Activated CD8-positive, alpha-beta T cell treated with anti-CD3 and anti-CD28 coated beads for 36 hours (primary cell): Measurements from ENCODE around the gene QTRT2. TPM values are rescaled to one million over a fixed set of nuclear protein-coding genes. Genes with fewer than 3 reads are reported as not detected.

Experiments
- ATAC-seq: fragments of 200-7000 bp; cut with Tn5 transposase; one replicate; pipeline ENCODE4 v1.10.0; 2021; ENCODE audit warnings: mild to moderate bottlenecking, moderate library complexity
- CTCF ChIA-PET: fragments of 350-600 bp; sonication (Branson Sonifier 250); formaldehyde crosslinking; loops from one replicate; lab custom pipeline; 2021; ENCODE audit warnings: antibody characterized with exemption; lab: Charles Lee
- POLR2A ChIA-PET: fragments of 350-600 bp; sonication (Branson Sonifier 250); formaldehyde crosslinking; loops from one replicate; lab custom pipeline; 2021; ENCODE audit warnings: antibody characterized with exemption; lab: Charles Lee
- DNase-seq: peaks from one replicate; pipeline ENCODE4 v3.0.0-alpha.2; 2020
- H3K27ac Mint-ChIP-seq: one replicate; pipeline ENCODE4 v1.8.0; 2021; ENCODE audit warnings: mild to moderate bottlenecking, mixed read lengths
- H3K27me3 Mint-ChIP-seq: one replicate; pipeline ENCODE4 v1.8.0; 2021; ENCODE audit warnings: mixed read lengths
- H3K36me3 Mint-ChIP-seq: one replicate; pipeline ENCODE4 v1.8.0; 2021; ENCODE audit warnings: low read depth, mixed read lengths
- H3K4me1 Mint-ChIP-seq: one replicate; pipeline ENCODE4 v1.8.0; 2021; ENCODE audit warnings: low read depth, mixed read lengths
- H3K4me3 Mint-ChIP-seq: one replicate; pipeline ENCODE4 v1.8.0; 2021; ENCODE audit warnings: mild to moderate bottlenecking, moderate library complexity, mixed read lengths
- H3K9me3 Mint-ChIP-seq: one replicate; pipeline ENCODE4 v1.8.0; 2021; ENCODE audit warnings: mixed read lengths
- intact Hi-C: fragments of 100-400 bp; cut with micrococcal nuclease; formaldehyde crosslinking; loops from one replicate; pipeline ENCODE4 v1.10.0; 2022
- total RNA-seq, 2 experiments: library from RNA; stranded (reverse); gene quantifications; one replicate each; pipeline ENCODE4 v1.2.3, GENCODE V29; 2021
- TF ChIP-seq, protein P1 (sequence below): fragments of 200-600 bp; IDR thresholded peaks from one replicate; pipeline ENCODE4 v1.8.0; 2022; ENCODE audit warnings: antibody characterized with exemption, mild to moderate bottlenecking

The QTRT2 gene
- total RNA-seq, result 10 to 100 TPM; 31.6 to 36.8 TPM

DNA sequence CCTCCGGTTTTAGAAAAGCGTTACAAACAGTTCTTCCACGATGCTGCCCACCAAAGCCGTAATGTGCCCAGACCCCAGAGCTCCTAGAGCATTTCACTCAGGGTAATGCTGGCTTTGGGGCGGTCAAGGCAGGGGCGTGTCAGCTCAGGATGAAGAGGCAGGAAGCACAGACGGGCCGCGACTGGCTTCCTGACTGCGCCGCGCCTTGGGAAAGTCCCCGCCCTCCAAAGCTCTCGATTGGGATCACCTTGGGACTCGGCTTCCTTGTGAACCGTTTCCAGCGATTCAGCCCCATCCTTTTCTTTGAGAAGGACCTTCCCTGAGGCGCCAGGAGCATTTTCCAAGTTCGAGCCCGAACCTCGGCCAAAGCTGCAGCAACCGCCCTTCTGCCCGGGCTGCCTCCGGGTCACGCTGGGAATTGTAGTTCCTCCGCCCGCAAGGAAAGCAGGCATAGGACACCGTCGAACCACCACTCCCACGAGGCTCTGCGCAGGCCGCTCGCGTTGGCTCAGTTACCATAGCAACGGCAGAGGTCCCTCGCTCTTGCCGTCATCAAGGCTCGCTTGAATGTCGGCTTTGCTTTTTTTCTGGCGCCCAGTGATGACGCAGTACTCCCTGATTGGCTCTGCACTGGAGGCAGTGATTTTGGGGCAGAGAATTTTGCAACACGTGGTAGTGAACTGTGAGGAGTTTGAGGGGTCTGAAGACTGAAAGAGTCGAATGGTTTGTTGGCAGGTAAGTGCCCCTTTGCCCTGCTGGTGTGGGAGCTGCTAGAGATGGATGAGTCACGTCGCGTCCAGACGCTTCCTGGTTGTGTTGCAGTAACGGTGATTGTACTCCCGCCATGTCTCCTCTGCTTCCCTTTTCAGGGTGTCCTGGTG is at the start of gene QTRT2, which contains the start of gene CCDC191:
QTRT2 (plus strand) TSS at position 608 of the 881 bp plus-strand sequence. CDS start 8,521 bp downstream, outside the sequence.
CCDC191 (minus strand) TSS at position 397 of the 881 bp plus-strand sequence; CDS start at position 337, 60 bp downstream.
- DNase-seq (peak; percentile 99), ATAC-seq (peak; percentile 96)
- intact Hi-C loops, result loop anchor here (5.0 kb wide), 1 partner anchor 309 kb away; the partner anchor contains the start of genes ATP6V1A and NAA50
- Mint-ChIP-seq H3K36me3 (peaks cover 28% of the 10 kb centered on the region), H3K27me3 (no peaks in the 10 kb centered on the region), H3K4me1 (peaks cover 31% of the 10 kb centered on the region), H3K9me3 (no peaks in the 10 kb centered on the region), H3K27ac (peak within 1 kb of the TSS; percentile 95), H3K4me3 (peak within 1 kb of the TSS; percentile 87)
- TF ChIP-seq, protein P1, sequence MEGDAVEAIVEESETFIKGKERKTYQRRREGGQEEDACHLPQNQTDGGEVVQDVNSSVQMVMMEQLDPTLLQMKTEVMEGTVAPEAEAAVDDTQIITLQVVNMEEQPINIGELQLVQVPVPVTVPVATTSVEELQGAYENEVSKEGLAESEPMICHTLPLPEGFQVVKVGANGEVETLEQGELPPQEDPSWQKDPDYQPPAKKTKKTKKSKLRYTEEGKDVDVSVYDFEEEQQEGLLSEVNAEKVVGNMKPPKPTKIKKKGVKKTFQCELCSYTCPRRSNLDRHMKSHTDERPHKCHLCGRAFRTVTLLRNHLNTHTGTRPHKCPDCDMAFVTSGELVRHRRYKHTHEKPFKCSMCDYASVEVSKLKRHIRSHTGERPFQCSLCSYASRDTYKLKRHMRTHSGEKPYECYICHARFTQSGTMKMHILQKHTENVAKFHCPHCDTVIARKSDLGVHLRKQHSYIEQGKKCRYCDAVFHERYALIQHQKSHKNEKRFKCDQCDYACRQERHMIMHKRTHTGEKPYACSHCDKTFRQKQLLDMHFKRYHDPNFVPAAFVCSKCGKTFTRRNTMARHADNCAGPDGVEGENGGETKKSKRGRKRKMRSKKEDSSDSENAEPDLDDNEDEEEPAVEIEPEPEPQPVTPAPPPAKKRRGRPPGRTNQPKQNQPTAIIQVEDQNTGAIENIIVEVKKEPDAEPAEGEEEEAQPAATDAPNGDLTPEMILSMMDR, result no peak
- ChIA-PET POLR2A (interaction anchor here (1.2 to 1.9 kb wide), 2 partner anchors 16 to 35 kb away, joined by 3 to 6 read pairs; no protein-coding TSS in a partner anchor), CTCF (interaction anchor here (1.3 to 2.3 kb wide), 2 partner anchors 311 to 321 kb away, joined by 4 to 6 read pairs; no protein-coding TSS in a partner anchor)

DNA sequence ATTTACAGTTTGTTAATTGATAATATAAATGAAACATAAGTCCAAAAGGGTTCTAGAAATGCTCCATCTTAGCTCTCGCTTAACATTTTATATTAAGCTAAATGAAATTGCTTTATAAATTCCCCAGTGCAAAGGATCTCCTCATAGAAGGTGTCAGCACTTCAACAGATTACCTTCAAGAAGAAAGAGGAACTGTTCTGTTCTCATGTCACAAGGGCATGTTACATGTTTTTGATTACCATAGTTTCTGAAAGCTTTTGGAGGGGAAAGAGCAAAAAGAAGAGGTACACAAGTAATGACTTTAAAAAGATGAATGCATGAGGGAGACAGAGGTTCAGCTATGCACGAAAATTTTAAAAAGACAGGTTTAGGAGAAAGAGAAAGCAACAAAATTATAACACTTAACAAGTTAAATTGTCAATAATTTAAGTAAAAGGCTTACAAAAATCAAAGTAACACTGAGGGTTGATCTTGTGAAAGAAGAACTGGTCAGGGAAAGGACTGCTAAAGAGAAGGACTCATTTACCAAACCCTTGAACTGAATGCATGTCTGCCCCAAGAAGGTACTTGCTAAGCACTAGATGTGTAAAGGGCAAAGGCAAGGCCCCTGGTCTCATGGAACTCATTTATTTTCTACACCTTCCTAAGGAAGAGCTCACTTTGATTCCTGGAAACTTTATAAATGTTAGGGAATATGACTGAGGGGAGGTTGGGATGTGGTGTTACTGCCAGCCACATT is 45.3 kb upstream of the QTRT2 start:
- DNase-seq, result no peak
- ChIA-PET CTCF (interaction anchor here (0.7 to 1.7 kb wide), 3 partner anchors 16 to 275 kb away, joined by 3 to 4 read pairs (median 4); no protein-coding TSS in a partner anchor), POLR2A (no interaction called here)
- intact Hi-C loops, result no loop called here
- ATAC-seq, result no peak
- Mint-ChIP-seq H3K4me3 (no peak overlapping the region), H3K9me3 (no peaks in the 10 kb centered on the region), H3K27ac (no peak overlapping the region), H3K4me1 (no peaks in the 10 kb centered on the region), H3K27me3 (no peaks in the 10 kb centered on the region), H3K36me3 (no peaks in the 10 kb centered on the region)
- TF ChIP-seq, protein P1, result no peak

DNA sequence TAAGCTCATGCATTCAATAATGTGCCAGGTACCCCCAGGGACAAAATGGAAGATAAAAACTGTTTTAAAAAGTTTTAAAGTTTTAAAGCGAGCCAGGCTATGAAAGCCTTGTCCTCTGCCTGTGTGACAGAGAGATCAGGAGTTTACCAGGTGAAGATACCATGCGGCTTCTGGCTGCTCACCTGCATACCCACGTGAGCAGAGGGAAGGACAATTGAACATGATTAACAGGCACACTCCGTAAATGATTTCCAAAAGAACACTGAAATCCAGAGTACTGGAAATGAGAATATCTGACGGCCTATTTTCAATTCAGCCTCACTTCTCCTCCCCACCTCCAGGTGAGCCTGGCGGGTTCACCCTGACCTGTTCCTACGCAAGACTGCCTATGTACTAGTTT is 42.3 kb upstream of the QTRT2 start:
- TF ChIP-seq, protein P1, result no peak
- intact Hi-C loops, result no loop called here
- POLR2A ChIA-PET, result no interaction called here

DNA sequence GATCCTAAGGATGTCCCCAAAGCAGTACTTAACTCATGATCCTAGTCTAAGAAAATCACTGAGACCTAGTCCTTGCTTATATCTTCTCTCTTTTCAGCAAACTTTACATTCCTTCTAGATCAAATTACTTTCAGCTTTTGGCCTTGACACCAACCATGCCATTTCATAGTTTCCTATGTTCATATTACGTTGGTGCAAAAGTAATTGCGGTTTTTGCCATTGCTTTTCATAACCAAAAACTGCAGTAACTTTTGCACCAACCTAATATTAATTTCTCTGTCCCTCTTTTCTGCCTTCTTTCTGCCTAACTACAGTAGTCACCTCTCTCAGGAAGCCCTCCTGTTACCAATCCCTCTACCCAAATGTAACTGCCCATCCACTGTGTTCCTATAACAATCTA is 37.1 kb upstream of the QTRT2 start:
- ChIA-PET CTCF (no interaction called here), POLR2A (no interaction called here)
- intact Hi-C loops, result no loop called here
- Mint-ChIP-seq H3K36me3 (no peaks in the 10 kb centered on the region), H3K27ac (no peak overlapping the region), H3K9me3 (no peaks in the 10 kb centered on the region), H3K4me1 (peaks cover 2% of the 10 kb centered on the region), H3K27me3 (no peaks in the 10 kb centered on the region), H3K4me3 (no peak overlapping the region)
- TF ChIP-seq, protein P1, result no peak
- ATAC-seq (no peak), DNase-seq (no peak)

More for the DNA sequence above, 42.3 kb upstream of the QTRT2 start:
- no peaks in the 10 kb centered on the region for H3K27me3 Mint-ChIP-seq
- no peak overlapping the region for H3K27ac Mint-ChIP-seq
- no peaks in the 10 kb centered on the region for H3K4me1 Mint-ChIP-seq
- no peak for ATAC-seq
- H3K36me3 Mint-ChIP-seq, result no peaks in the 10 kb centered on the region
- no peaks in the 10 kb centered on the region for H3K9me3 Mint-ChIP-seq
- DNase-seq, result no peak
- CTCF ChIA-PET, result no interaction called here
- no peak overlapping the region for H3K4me3 Mint-ChIP-seq
